Body of pancreas (tissue), 4 donors: ENCODE results near the gene OPRD1. TPM values are rescaled to one million over a fixed set of nuclear protein-coding genes. Genes with fewer than 3 reads are reported as not detected.

Source experiments
- ATAC-seq: fragments of 150-250 bp; one replicate; pipeline ENCODE4 v1.9.1; 2016
- DNase-seq, 4 donors: peaks; one replicate each; pipeline ENCODE4 v3.0.0-alpha.2; 2019
- H3K27ac ChIP-seq, 4 donors: fragments of 200-600 bp; sonication (generic); 1 replicate in 3 of 4; 2 replicates in 1 of 4; pipeline versions ENCODE4 v1.5.1 to v1.6.1; 2016 to 2019; ENCODE audit warnings: mild to moderate bottlenecking in 1 of 4, mixed read lengths in 1 of 4, moderate library complexity in 1 of 4
- H3K27me3 ChIP-seq, 2 donors: fragments of 200-600 bp; sonication (generic); one replicate each; pipeline ENCODE4 v1.6.0; 2016; ENCODE audit warnings: mild to moderate bottlenecking in 1 of 2
- H3K36me3 ChIP-seq, 2 donors: fragments of 200-600 bp; sonication (generic); replicated peaks in 1 of 2; 2 replicates each; pipeline ENCODE4 v1.5.1; 2016; ENCODE audit warnings: low read depth in 2 of 2; ENCODE audit not compliant: insufficient read depth in 1 of 2
- H3K4me1 ChIP-seq: fragments of 200-600 bp; sonication (generic); one replicate; pipeline ENCODE4 v1.6.0; 2016
- H3K4me3 ChIP-seq, 2 donors: fragments of 200-600 bp; sonication (generic); 1 replicate in 1 of 2; 2 replicates in 1 of 2; pipeline ENCODE4 v1.5.1; 2016 to 2019
- H3K9me3 ChIP-seq, 3 donors: fragments of 200-600 bp; sonication (generic); 1 replicate in 2 of 3; 2 replicates in 1 of 3; pipeline ENCODE4 v1.5.1; 2016
- POLR2A ChIP-seq, 3 donors: fragments of 450-650 bp; IDR thresholded peaks; one replicate each; pipeline ENCODE4 v1.6.1; 2016; ENCODE audit warnings: antibody characterized with exemption in 3 of 3, mild to moderate bottlenecking in 2 of 3
- WGBS, 2 donors: methylation state at CpG; one replicate each; pipeline ENCODE4 v1.1.5; 2017; 5-methylcytosine and 5-hydroxymethylcytosine counted together
- intact Hi-C: fragments of 100-400 bp; cut with DNase I; formaldehyde crosslinking; loops from one replicate; pipeline ENCODE4 v1.15.1; 2023
- total RNA-seq, 2 donors: library from RNA; depleted of rRNA; stranded (reverse); fragments of >200 nt; gene quantifications; one replicate each; pipeline ENCODE4 v1.1.0, GENCODE V29; 2016
- TF ChIP-seq, protein P1 (sequence below), 7 experiments: fragments of 450-650 bp in 4 of 7; fragments of 200-600 bp in 3 of 7; sonication (generic) in 3 of 7; IDR thresholded peaks; one replicate each; pipeline ENCODE4 v1.5.1; 2016 to 2019; ENCODE audit warnings: antibody characterized with exemption in 7 of 7

The OPRD1 gene
- total RNA-seq, 2 donors from 2014 or later, result 0.66 TPM; not detected in 1

- intact Hi-C loops, result no loop called here
- DNase-seq (peak; percentile 81 to 88 (median 85)), ATAC-seq (peak; percentile 94)
- Histone ChIP-seq H3K9me3 (no peaks in the 10 kb centered on the region), H3K4me1 (peaks cover 13% of the 10 kb centered on the region), H3K4me3 (peak overlapping the region; percentile 23 to 26), H3K27me3 (no peaks in the 10 kb centered on the region), H3K36me3 (no peaks in the 10 kb centered on the region), H3K27ac (peak overlapping the region; percentile 72 to 87 (median 78))
- 2 to 19% methylated on average over 8 to 39 of the region's 39 CpGs for WGBS, 2 donors
- TF ChIP-seq, protein P1, sequence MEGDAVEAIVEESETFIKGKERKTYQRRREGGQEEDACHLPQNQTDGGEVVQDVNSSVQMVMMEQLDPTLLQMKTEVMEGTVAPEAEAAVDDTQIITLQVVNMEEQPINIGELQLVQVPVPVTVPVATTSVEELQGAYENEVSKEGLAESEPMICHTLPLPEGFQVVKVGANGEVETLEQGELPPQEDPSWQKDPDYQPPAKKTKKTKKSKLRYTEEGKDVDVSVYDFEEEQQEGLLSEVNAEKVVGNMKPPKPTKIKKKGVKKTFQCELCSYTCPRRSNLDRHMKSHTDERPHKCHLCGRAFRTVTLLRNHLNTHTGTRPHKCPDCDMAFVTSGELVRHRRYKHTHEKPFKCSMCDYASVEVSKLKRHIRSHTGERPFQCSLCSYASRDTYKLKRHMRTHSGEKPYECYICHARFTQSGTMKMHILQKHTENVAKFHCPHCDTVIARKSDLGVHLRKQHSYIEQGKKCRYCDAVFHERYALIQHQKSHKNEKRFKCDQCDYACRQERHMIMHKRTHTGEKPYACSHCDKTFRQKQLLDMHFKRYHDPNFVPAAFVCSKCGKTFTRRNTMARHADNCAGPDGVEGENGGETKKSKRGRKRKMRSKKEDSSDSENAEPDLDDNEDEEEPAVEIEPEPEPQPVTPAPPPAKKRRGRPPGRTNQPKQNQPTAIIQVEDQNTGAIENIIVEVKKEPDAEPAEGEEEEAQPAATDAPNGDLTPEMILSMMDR (IDR thresholded peaks at IDR 0.05), result peak in 2 of 7 experiments; percentile 4 to 26
- peak; percentile 52 to 85 (median 73) for TF ChIP-seq POLR2A (IDR thresholded peaks at IDR 0.05)
Observed at GRCh38 chr1:28775121-28775942, 36.6 kb upstream of the OPRD1 start.

GRCh38 chr1:28776341-28776740 is 35.6 kb upstream of the OPRD1 start:
- WGBS, 2 donors, result 95 to 97% methylated on average over 16 to 17 of the region's 17 CpGs
- Histone ChIP-seq H3K36me3 (no peaks in the 10 kb centered on the region), H3K27ac (no peak overlapping the region), H3K4me3 (no peak overlapping the region), H3K9me3 (no peaks in the 10 kb centered on the region), H3K27me3 (no peaks in the 10 kb centered on the region), H3K4me1 (peaks cover 13% of the 10 kb centered on the region)
- DNase-seq (no peak), ATAC-seq (no peak)
- TF ChIP-seq POLR2A (IDR thresholded peaks at IDR 0.05), result no peak
- TF ChIP-seq, protein P1 (IDR thresholded peaks at IDR 0.05), result no peak
- intact Hi-C loops, result no loop called here

DNA sequence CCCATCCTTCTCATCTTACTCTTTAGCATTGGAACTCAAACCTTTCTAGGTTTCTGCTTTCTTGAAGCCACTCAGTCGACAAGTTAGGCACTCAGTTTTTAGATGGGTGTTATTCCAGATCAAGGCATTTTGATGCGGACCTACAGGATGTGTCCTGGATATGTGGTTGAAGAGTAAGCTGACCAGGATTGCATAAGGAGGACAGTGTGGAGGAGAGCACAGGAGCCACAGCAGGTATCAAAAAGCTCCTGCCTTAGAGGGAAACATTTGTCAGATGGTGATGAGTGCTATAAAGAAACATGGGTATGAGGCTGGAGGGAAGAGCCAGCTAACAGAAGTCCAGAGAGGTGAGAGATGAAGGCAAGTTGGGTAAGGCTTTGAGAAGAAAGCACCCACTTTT is 33.9 kb upstream of the OPRD1 start:
- peaks cover 13% of the 10 kb centered on the region for H3K4me1 ChIP-seq
- H3K4me3 ChIP-seq, result no peak overlapping the region
- no peaks in the 10 kb centered on the region for H3K27me3 ChIP-seq
- TF ChIP-seq, protein P1 (IDR thresholded peaks at IDR 0.05), result no peak
- no peak for TF ChIP-seq POLR2A (IDR thresholded peaks at IDR 0.05)
- WGBS, 2 donors, result 79 to 88% methylated on average over 2 of the region's 2 CpGs
- DNase-seq (no peak), ATAC-seq (no peak)
- no peak overlapping the region for H3K27ac ChIP-seq
- H3K36me3 ChIP-seq, result no peaks in the 10 kb centered on the region
- no peaks in the 10 kb centered on the region for H3K9me3 ChIP-seq
- intact Hi-C loops, result no loop called here

GRCh38 chr1:28779751-28780408 is 32.1 kb upstream of the OPRD1 start:
- Histone ChIP-seq H3K36me3 (no peaks in the 10 kb centered on the region), H3K27ac (no peak overlapping the region), H3K27me3 (no peaks in the 10 kb centered on the region), H3K4me3 (no peak overlapping the region), H3K4me1 (peaks cover 8% of the 10 kb centered on the region), H3K9me3 (no peaks in the 10 kb centered on the region)
- DNase-seq (no peak), ATAC-seq (no peak)
- WGBS, 2 donors, result 82 to 92% methylated on average over 6 of the region's 6 CpGs
- TF ChIP-seq POLR2A (IDR thresholded peaks at IDR 0.05), result no peak
- TF ChIP-seq, protein P1 (IDR thresholded peaks at IDR 0.05), result no peak
- intact Hi-C loops, result loop anchor here (10.0 kb wide), 1 partner anchor 245 kb away; no protein-coding TSS in a partner anchor
